Measurements from ENCODE around the gene CYB561D1. TPM values are rescaled to one million over a fixed set of nuclear protein-coding genes. Genes with fewer than 3 reads are reported as not detected.

The CYB561D1 gene
- total RNA-seq, 2 experiments from 2014 or later, result 12.0 to 15.0 TPM

GRCh38 chr1:109490029-109490933 lies 3.6 kb upstream of the CYB561D1 start:
- peak; percentile 35 for ATAC-seq (ENCODE audit: poor library complexity)
- Histone ChIP-seq H3K9me3 (ENCODE audit: control insufficient read depth in 1 of 2, insufficient read depth in 1 of 2, low read length in 2 of 2) (no peaks in the 10 kb centered on the region), H3K27me3 (ENCODE audit: control insufficient read depth in 1 of 2, insufficient read depth in 2 of 2, low read length in 2 of 2) (no peaks in the 10 kb centered on the region), H3K27ac (ENCODE audit: low read depth in 1 of 2, low read length in 2 of 2) (no peak overlapping the region), H3K4me3 (ENCODE audit: low read length) (no peak overlapping the region), H3K4me1 (ENCODE audit: insufficient read depth, low read length) (peaks cover 25% of the 10 kb centered on the region), H3K36me3 (ENCODE audit: insufficient read depth, low read length) (peaks cover 22% of the 10 kb centered on the region)
- CTCF ChIA-PET, result interaction anchor here (0.6 to 24.2 kb wide), 19 partner anchors 9 to 76 kb away, joined by 3 to 474 read pairs (median 4); partner anchors contain the start of genes AMIGO1 and PSMA5
- Mint-ChIP-seq H3K9me3 (no peaks in the 10 kb centered on the region), H3K4me3 (peak overlapping the region; percentile 82), H3K27me3 (no peaks in the 10 kb centered on the region), H3K36me3 (ENCODE audit: low read depth) (peaks cover 40% of the 10 kb centered on the region), H3K27ac (peak overlapping the region; percentile 47), H3K4me1 (ENCODE audit: low read depth) (peaks cover 29% of the 10 kb centered on the region)
- POLR2A ChIA-PET, result interaction anchor here (0.9 to 22.6 kb wide), 5 partner anchors 10 to 58 kb away, joined by 3 to 318 read pairs (median 6); partner anchors contain the start of genes AMIGO1 and GNAI3
- intact Hi-C loops (cut with DNase I, micrococcal nuclease), result loop anchor here (1.0 to 5.0 kb wide), 4 partner anchors 42 to 228 kb away; no protein-coding TSS in a partner anchor
- peak; percentile 74 for TF ChIP-seq CTCF (IDR thresholded peaks at IDR 0.05)
- peak; percentile 58 to 83 (median 72) for DNase-seq

GRCh38 chr1:109490934-109491302 lies 3.0 kb upstream of the CYB561D1 start:
- H3K36me3 ChIP-seq (ENCODE audit: insufficient read depth, low read length), result peaks cover 28% of the 10 kb centered on the region
- H3K36me3 Mint-ChIP-seq (ENCODE audit: low read depth), result peaks cover 44% of the 10 kb centered on the region
- DNase-seq (no peak), ATAC-seq (ENCODE audit: poor library complexity) (no peak)
- ChIA-PET POLR2A (interaction anchor here (0.9 to 22.6 kb wide), 4 partner anchors 9 to 57 kb away, joined by 3 to 318 read pairs (median 6); partner anchors contain the start of gene GNAI3), CTCF (interaction anchor here (0.6 to 24.2 kb wide), 17 partner anchors 9 to 77 kb away, joined by 3 to 474 read pairs (median 5); partner anchors contain the start of genes AMIGO1 and PSMA5)
- no peaks in the 10 kb centered on the region for H3K9me3 ChIP-seq (ENCODE audit: control insufficient read depth in 1 of 2, insufficient read depth in 1 of 2, low read length in 2 of 2)
- no peaks in the 10 kb centered on the region for H3K9me3 Mint-ChIP-seq
- H3K27me3 ChIP-seq (ENCODE audit: control insufficient read depth in 1 of 2, insufficient read depth in 2 of 2, low read length in 2 of 2), result no peaks in the 10 kb centered on the region
- H3K27ac Mint-ChIP-seq, result peak overlapping the region; percentile 47
- no peak overlapping the region for H3K27ac ChIP-seq (ENCODE audit: low read depth in 1 of 2, low read length in 2 of 2)
- H3K4me3 Mint-ChIP-seq, result peak overlapping the region; percentile 82
- no peak overlapping the region for H3K4me3 ChIP-seq (ENCODE audit: low read length)
- H3K4me1 ChIP-seq (ENCODE audit: insufficient read depth, low read length), result peaks cover 32% of the 10 kb centered on the region
- H3K4me1 Mint-ChIP-seq (ENCODE audit: low read depth), result peaks cover 31% of the 10 kb centered on the region
- intact Hi-C loops (cut with DNase I, micrococcal nuclease), result loop anchor here (1.0 to 5.0 kb wide), 4 partner anchors 41 to 229 kb away; no protein-coding TSS in a partner anchor
- no peaks in the 10 kb centered on the region for H3K27me3 Mint-ChIP-seq
- TF ChIP-seq CTCF (IDR thresholded peaks at IDR 0.05), result peak; percentile 19

GRCh38 chr1:109491372-109491771 lies 2.5 kb upstream of the CYB561D1 start:
- Histone ChIP-seq H3K27me3 (ENCODE audit: control insufficient read depth in 1 of 2, insufficient read depth in 2 of 2, low read length in 2 of 2) (no peaks in the 10 kb centered on the region), H3K4me1 (ENCODE audit: insufficient read depth, low read length) (peaks cover 36% of the 10 kb centered on the region), H3K36me3 (ENCODE audit: insufficient read depth, low read length) (peaks cover 33% of the 10 kb centered on the region), H3K4me3 (ENCODE audit: low read length) (no peak overlapping the region), H3K9me3 (ENCODE audit: control insufficient read depth in 1 of 2, insufficient read depth in 1 of 2, low read length in 2 of 2) (no peaks in the 10 kb centered on the region), H3K27ac (ENCODE audit: low read depth in 1 of 2, low read length in 2 of 2) (no peak overlapping the region)
- ChIA-PET CTCF (interaction anchor here (0.6 to 24.2 kb wide), 13 partner anchors 8 to 64 kb away, joined by 3 to 474 read pairs (median 6); partner anchors contain the start of genes AMIGO1 and PSMA5), POLR2A (interaction anchor here (0.9 to 22.6 kb wide), 5 partner anchors 8 to 57 kb away, joined by 3 to 318 read pairs (median 7); partner anchors contain the start of genes ATXN7L2 and GNAI3)
- Mint-ChIP-seq H3K27ac (no peak overlapping the region), H3K36me3 (ENCODE audit: low read depth) (peaks cover 46% of the 10 kb centered on the region), H3K4me1 (ENCODE audit: low read depth) (peaks cover 35% of the 10 kb centered on the region), H3K4me3 (peak overlapping the region; percentile 7), H3K27me3 (no peaks in the 10 kb centered on the region), H3K9me3 (no peaks in the 10 kb centered on the region)
- intact Hi-C loops (cut with DNase I, micrococcal nuclease), result loop anchor here in 1 of 2 experiments (2.0 to 5.0 kb wide), 3 partner anchors 131 to 229 kb away; no protein-coding TSS in a partner anchor
- ATAC-seq (ENCODE audit: poor library complexity) (no peak), DNase-seq (no peak)
- no peak for TF ChIP-seq CTCF (IDR thresholded peaks at IDR 0.05)
